ENCODE data around the gene GDPD1.

The GDPD1 gene

DNA sequence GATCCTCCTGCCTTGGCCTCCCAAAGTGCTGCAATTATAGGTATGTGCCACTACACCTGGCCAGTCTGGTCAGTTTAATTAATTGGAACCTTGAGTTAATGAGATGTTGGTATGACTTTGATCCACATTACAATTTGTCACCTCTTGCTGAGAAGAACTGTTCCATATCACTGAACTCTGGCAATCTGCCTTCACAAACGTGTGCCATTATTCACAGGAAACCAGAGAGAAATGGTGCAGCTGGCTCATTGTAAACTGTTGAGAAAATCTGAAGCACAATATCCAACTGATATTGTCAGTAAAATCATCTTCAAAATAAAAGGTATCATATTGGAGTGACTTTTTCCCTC lies 71.8 kb downstream of the GDPD1 start:
- in situ Hi-C loops (cut with MboI; ENCODE audit: low sequenced_read_pairs, unreplicated experiment) = no loop called here
- TF ChIP-seq, protein P1, sequence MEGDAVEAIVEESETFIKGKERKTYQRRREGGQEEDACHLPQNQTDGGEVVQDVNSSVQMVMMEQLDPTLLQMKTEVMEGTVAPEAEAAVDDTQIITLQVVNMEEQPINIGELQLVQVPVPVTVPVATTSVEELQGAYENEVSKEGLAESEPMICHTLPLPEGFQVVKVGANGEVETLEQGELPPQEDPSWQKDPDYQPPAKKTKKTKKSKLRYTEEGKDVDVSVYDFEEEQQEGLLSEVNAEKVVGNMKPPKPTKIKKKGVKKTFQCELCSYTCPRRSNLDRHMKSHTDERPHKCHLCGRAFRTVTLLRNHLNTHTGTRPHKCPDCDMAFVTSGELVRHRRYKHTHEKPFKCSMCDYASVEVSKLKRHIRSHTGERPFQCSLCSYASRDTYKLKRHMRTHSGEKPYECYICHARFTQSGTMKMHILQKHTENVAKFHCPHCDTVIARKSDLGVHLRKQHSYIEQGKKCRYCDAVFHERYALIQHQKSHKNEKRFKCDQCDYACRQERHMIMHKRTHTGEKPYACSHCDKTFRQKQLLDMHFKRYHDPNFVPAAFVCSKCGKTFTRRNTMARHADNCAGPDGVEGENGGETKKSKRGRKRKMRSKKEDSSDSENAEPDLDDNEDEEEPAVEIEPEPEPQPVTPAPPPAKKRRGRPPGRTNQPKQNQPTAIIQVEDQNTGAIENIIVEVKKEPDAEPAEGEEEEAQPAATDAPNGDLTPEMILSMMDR (IDR thresholded peaks at IDR 0.05; ENCODE audit: borderline replicate concordance, control extremely low read depth, extremely low read depth, insufficient read depth, missing control alignments) = no peak
- DNase-seq (ENCODE audit: low spot score) = no peak

DNA sequence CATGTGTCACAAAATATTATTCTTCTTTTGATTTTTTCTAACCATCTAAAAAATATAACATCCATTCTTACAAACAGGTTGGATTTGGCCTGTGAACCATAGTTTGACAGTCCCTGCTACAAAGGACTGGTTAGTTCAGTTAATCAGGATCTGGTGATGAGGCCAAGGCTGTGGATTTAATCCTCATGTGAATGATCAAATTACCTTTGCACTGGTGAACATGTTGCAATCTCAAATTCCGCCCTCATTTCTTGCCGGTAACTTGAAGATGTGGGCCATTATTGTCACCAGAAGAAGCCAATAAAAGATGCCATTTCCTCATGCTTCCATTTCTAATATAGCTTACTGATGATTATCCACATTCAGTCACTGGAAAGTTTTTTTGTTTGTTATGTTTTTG lies 75.9 kb downstream of the GDPD1 start:
- in situ Hi-C loops (cut with MboI; ENCODE audit: low sequenced_read_pairs, unreplicated experiment) = no loop called here
- no peak for DNase-seq (ENCODE audit: low spot score)
- TF ChIP-seq, protein P1 (IDR thresholded peaks at IDR 0.05; ENCODE audit: borderline replicate concordance, control extremely low read depth, extremely low read depth, insufficient read depth, missing control alignments) = no peak

- DNase-seq (ENCODE audit: low spot score) = no peak
- TF ChIP-seq, protein P1 (IDR thresholded peaks at IDR 0.05; ENCODE audit: borderline replicate concordance, control extremely low read depth, extremely low read depth, insufficient read depth, missing control alignments) = no peak
- in situ Hi-C loops (cut with MboI; ENCODE audit: low sequenced_read_pairs, unreplicated experiment) = no loop called here
These were observed 78.2 kb downstream of the GDPD1 start for GRCh38 chr17:59298521-59298920.

DNA sequence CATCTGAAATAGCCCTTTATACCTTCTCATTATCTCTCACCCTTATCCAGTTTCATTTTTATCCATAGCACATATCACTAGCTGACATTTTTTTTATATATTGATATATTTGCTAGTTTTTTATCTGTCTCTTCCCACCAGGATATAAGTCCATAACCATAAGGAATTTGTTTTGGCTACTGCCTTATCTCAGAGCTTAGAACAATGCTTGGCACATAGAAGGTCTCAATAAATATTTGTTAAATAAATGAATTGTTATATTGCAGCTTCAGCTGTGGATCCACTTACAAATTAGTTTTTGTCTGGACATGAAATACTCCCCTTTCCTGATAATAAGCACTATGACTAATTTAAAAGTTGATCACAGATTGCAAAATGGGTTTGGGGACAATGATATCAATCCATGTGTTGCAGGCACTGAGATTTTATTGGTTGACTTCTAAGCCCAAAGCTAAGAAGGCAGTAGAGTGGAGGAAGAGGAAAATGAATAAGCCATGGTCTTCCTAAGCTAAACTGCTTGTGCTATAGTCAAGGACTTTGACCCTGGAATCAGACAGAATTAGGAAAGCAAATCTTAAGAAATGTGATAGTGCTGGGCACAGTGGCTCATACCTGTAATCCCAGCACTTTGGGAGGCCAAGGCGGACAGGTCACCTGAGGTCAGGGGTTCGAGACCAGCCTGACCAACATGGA lies 79.2 kb downstream of the GDPD1 start:
- TF ChIP-seq, protein P1 (IDR thresholded peaks at IDR 0.05; ENCODE audit: borderline replicate concordance, control extremely low read depth, extremely low read depth, insufficient read depth, missing control alignments) = no peak
- in situ Hi-C loops (cut with MboI; ENCODE audit: low sequenced_read_pairs, unreplicated experiment) = loop anchor here (25.0 kb wide), 1 partner anchor 738 kb away; no protein-coding TSS in a partner anchor
- no peak for DNase-seq (ENCODE audit: low spot score)

DNA sequence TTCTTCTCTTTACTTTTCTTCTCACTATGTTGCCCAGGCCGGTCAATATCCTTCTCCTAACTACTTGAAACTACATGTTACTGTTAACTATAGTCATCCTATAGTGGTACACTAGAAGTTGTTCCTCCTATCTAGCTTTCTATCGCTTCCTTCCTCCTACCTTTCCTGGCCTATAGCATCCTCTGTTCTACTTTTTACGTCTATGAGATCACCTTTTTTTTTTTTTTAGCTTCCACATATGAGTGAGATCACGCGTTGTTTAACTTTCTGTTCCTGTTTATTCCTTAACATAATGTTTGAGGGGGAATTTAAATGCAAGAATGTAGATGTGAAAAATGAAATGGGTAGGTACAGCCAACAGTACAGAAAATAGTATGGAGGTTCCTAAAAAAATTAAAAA lies 80.6 kb downstream of the GDPD1 start:
- no peak for DNase-seq (ENCODE audit: low spot score)
- TF ChIP-seq, protein P1 (IDR thresholded peaks at IDR 0.05; ENCODE audit: borderline replicate concordance, control extremely low read depth, extremely low read depth, insufficient read depth, missing control alignments) = no peak
- in situ Hi-C loops (cut with MboI; ENCODE audit: low sequenced_read_pairs, unreplicated experiment) = loop anchor here (25.0 kb wide), 1 partner anchor 736 kb away; no protein-coding TSS in a partner anchor

GRCh38 chr17:59304811-59305210 lies 84.5 kb downstream of the GDPD1 start:
- TF ChIP-seq, protein P1 (IDR thresholded peaks at IDR 0.05; ENCODE audit: borderline replicate concordance, control extremely low read depth, extremely low read depth, insufficient read depth, missing control alignments) = no peak
- in situ Hi-C loops (cut with MboI; ENCODE audit: low sequenced_read_pairs, unreplicated experiment) = loop anchor here (25.0 kb wide), 1 partner anchor 732 kb away; no protein-coding TSS in a partner anchor
- DNase-seq (ENCODE audit: low spot score) = no peak
